ENCODE measurements around the gene SNCA.

The SNCA gene

DNA sequence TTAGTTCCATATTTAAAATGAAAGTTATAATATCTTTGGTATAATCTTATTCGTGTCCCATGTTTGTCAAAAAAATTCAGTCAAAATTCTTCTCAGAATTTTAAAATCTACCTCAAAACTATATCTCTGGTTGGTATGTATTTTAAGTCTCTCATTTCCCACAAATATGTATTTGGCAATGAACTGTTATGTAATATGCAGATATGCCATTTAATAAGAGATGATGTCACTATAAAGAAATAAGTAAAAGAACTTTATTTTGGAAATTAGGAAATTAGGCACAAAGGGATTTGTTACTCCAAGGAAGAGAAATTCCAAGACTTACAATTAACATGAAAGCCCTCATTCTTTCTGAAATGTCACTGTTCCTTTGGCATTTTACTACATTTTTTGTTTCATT, 15.3 kb downstream of the SNCA start:
- Histone ChIP-seq H3K27ac (ENCODE audit: insufficient read depth, low read length, poor library complexity, severe bottlenecking) (no peak overlapping the region), H3K4me1 (ENCODE audit: control insufficient read depth, insufficient read depth, low read length, poor library complexity, severe bottlenecking) (no peaks in the 10 kb centered on the region), H3K36me3 (ENCODE audit: control insufficient read depth, insufficient read depth, low read length) (no peaks in the 10 kb centered on the region), H3K27me3 (replicated peaks; ENCODE audit: control insufficient read depth, insufficient read depth, low read length, poor library complexity, severe bottlenecking) (no peaks in the 10 kb centered on the region), H3K9me3 (ENCODE audit: control insufficient read depth, low read length) (no peaks in the 10 kb centered on the region), H3K4me3 (ENCODE audit: insufficient read depth, low read depth, low read length, poor library complexity, severe bottlenecking) (no peak overlapping the region)
- DNase-seq: no peak

DNA sequence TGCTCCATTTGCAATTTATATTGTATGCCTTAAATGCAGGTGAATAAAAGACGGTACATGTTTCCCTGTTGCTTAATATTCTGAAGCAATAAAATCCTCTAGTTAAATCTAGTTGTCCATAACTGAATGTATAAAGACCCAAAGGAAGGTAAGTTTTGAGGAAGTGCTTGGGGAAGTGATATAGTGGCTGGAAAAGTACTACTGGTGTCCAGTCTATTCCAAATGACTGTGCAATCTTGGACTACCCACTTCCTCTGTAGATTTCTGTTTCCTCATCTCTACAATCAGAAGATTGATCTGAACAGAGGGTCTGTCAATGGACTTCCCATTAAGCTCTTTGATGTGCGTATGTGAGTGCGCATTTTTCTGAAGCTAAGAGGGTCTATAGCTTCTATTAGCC, 17.0 kb downstream of the SNCA start:
- H3K27ac ChIP-seq (ENCODE audit: insufficient read depth, low read length, poor library complexity, severe bottlenecking): no peak overlapping the region
- DNase-seq: no peak
- H3K36me3 ChIP-seq (ENCODE audit: control insufficient read depth, insufficient read depth, low read length): no peaks in the 10 kb centered on the region

DNA sequence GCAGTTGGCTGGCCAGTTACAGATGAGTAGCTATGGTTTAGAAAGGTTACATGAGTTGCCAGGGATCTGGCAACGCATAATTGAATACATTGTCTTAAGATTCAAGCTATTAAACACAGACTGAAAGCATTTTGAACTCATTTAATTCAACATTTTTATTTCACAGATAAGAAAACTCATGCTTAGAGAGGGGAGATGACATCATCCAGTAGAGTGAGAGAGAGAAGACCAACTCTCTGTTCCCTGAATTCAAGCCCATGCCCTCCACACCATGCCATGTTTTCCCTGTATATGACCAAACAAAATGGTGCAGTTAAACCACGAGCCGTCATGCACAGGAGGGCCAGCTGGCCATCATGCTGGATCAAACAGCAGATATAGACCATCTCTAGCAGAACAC, 22.6 kb downstream of the SNCA start:
- Histone ChIP-seq H3K27ac (ENCODE audit: insufficient read depth, low read length, poor library complexity, severe bottlenecking) (no peak overlapping the region), H3K4me3 (ENCODE audit: insufficient read depth, low read depth, low read length, poor library complexity, severe bottlenecking) (no peak overlapping the region), H3K36me3 (ENCODE audit: control insufficient read depth, insufficient read depth, low read length) (no peaks in the 10 kb centered on the region), H3K9me3 (ENCODE audit: control insufficient read depth, low read length) (no peaks in the 10 kb centered on the region), H3K4me1 (ENCODE audit: control insufficient read depth, insufficient read depth, low read length, poor library complexity, severe bottlenecking) (no peaks in the 10 kb centered on the region), H3K27me3 (replicated peaks; ENCODE audit: control insufficient read depth, insufficient read depth, low read length, poor library complexity, severe bottlenecking) (no peaks in the 10 kb centered on the region)
- DNase-seq: no peak

More for the DNA sequence above, 17.0 kb downstream of the SNCA start:
- H3K9me3 ChIP-seq (ENCODE audit: control insufficient read depth, low read length): no peaks in the 10 kb centered on the region
- no peaks in the 10 kb centered on the region for H3K4me1 ChIP-seq (ENCODE audit: control insufficient read depth, insufficient read depth, low read length, poor library complexity, severe bottlenecking)
- H3K27me3 ChIP-seq (replicated peaks; ENCODE audit: control insufficient read depth, insufficient read depth, low read length, poor library complexity, severe bottlenecking): no peaks in the 10 kb centered on the region
- H3K4me3 ChIP-seq (ENCODE audit: insufficient read depth, low read depth, low read length, poor library complexity, severe bottlenecking): no peak overlapping the region

DNA sequence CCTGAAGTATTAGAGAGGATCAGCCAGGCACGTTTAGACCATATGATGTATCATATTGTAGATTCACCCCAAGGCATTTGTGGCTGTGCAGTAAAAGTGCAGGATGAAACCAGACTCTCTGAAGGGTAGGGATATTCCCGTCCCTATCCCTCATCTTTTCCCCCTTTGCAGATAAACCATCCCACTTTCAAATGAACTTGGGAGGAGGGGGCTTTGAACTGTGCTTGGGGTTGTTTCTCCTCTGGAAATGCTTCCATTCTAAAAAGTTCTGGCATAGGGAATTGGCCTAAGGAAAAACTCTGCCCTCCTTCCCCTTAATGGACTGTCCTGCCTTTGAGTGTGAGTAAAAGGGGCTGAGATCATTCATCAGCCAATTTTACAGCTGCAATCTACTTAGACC, 23.8 kb downstream of the SNCA start:
- Histone ChIP-seq H3K4me3 (ENCODE audit: insufficient read depth, low read depth, low read length, poor library complexity, severe bottlenecking) (no peak overlapping the region), H3K27ac (ENCODE audit: insufficient read depth, low read length, poor library complexity, severe bottlenecking) (no peak overlapping the region), H3K4me1 (ENCODE audit: control insufficient read depth, insufficient read depth, low read length, poor library complexity, severe bottlenecking) (no peaks in the 10 kb centered on the region), H3K36me3 (ENCODE audit: control insufficient read depth, insufficient read depth, low read length) (no peaks in the 10 kb centered on the region), H3K27me3 (replicated peaks; ENCODE audit: control insufficient read depth, insufficient read depth, low read length, poor library complexity, severe bottlenecking) (no peaks in the 10 kb centered on the region), H3K9me3 (ENCODE audit: control insufficient read depth, low read length) (no peaks in the 10 kb centered on the region)
- no peak for DNase-seq

DNA sequence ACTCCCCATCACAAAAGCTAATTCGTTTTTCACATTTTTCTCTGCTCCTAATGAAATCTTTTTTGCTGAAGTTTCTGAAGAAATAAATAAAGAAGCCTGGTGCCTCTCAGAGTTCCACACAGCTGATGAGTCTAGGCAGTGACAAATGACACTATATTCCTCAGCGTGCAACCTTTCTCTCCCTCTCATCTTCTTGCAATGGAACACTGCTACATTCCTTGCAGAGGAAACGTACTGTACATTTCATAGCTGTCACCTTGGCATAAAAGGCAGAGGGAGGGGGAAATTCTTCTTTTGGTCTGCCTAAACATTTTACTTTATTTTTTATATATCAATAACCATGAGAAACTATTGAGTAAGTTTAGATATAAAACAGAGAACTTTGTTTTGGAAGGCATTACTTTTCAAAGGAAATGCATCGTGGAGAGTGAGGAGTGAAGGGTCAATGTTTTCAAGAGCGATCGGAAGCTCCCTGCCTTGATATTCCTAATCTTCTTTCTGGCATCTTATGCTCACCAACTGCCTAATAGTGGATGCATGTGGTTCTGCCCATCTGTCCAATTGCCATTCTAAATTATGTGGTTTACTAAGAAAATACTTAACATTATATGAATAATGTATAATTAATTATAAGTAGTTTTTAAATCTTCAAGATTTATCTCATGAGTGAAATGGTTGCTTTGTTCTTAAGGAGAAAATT, 29.4 kb downstream of the SNCA start:
- H3K9me3 ChIP-seq (ENCODE audit: control insufficient read depth, low read length): no peaks in the 10 kb centered on the region

DNA sequence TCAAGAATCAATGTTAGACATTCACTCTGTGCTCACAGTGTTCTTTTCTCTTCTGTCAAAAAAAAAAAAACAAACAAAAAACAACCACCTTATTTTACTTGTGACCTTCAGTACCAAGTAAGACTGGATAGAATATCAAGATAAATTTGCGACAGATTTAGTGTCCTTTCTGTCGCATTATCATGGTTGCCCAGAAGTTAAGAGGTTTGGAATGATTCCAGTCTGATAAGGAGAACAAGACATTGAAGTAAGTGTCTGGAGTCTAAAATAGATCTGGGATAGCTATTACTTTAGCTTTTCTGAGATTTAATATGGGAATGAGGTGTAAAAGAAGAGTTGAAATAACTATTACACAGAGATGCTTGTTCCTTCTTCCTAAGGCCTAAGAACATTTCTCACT, 31.7 kb downstream of the SNCA start:
- Histone ChIP-seq H3K4me3 (ENCODE audit: insufficient read depth, low read depth, low read length, poor library complexity, severe bottlenecking) (no peak overlapping the region), H3K9me3 (ENCODE audit: control insufficient read depth, low read length) (no peaks in the 10 kb centered on the region), H3K27me3 (replicated peaks; ENCODE audit: control insufficient read depth, insufficient read depth, low read length, poor library complexity, severe bottlenecking) (no peaks in the 10 kb centered on the region), H3K36me3 (ENCODE audit: control insufficient read depth, insufficient read depth, low read length) (no peaks in the 10 kb centered on the region), H3K27ac (ENCODE audit: insufficient read depth, low read length, poor library complexity, severe bottlenecking) (no peak overlapping the region), H3K4me1 (ENCODE audit: control insufficient read depth, insufficient read depth, low read length, poor library complexity, severe bottlenecking) (no peaks in the 10 kb centered on the region)
- no peak for DNase-seq

More for the DNA sequence above, 29.4 kb downstream of the SNCA start:
- no peaks in the 10 kb centered on the region for H3K27me3 ChIP-seq (replicated peaks; ENCODE audit: control insufficient read depth, insufficient read depth, low read length, poor library complexity, severe bottlenecking)
- no peak for DNase-seq
- H3K4me3 ChIP-seq (ENCODE audit: insufficient read depth, low read depth, low read length, poor library complexity, severe bottlenecking): no peak overlapping the region
- H3K4me1 ChIP-seq (ENCODE audit: control insufficient read depth, insufficient read depth, low read length, poor library complexity, severe bottlenecking): no peaks in the 10 kb centered on the region
- no peak overlapping the region for H3K27ac ChIP-seq (ENCODE audit: insufficient read depth, low read length, poor library complexity, severe bottlenecking)
- no peaks in the 10 kb centered on the region for H3K36me3 ChIP-seq (ENCODE audit: control insufficient read depth, insufficient read depth, low read length)

DNA sequence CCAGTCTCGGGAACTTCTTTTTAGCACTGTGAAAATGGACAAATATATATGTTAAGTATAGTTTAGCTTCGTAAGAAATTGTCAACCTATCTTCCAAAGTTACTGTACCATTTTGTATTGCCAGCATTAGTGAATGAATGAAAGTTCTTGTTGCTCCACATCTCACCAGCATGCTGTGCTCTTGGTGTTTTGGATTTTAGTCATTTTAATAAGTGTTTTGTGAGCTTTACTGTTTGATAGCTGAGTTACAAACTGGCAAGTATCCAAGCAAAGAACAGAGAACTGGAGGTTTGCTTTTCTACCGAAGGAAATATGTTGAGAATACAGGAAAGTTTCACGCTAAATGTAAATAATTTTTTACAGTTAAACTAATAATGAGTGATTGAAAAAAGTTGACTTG, 33.0 kb downstream of the SNCA start:
- Histone ChIP-seq H3K4me1 (ENCODE audit: control insufficient read depth, insufficient read depth, low read length, poor library complexity, severe bottlenecking) (no peaks in the 10 kb centered on the region), H3K27ac (ENCODE audit: insufficient read depth, low read length, poor library complexity, severe bottlenecking) (no peak overlapping the region), H3K27me3 (replicated peaks; ENCODE audit: control insufficient read depth, insufficient read depth, low read length, poor library complexity, severe bottlenecking) (no peaks in the 10 kb centered on the region), H3K36me3 (ENCODE audit: control insufficient read depth, insufficient read depth, low read length) (no peaks in the 10 kb centered on the region), H3K4me3 (ENCODE audit: insufficient read depth, low read depth, low read length, poor library complexity, severe bottlenecking) (no peak overlapping the region), H3K9me3 (ENCODE audit: control insufficient read depth, low read length) (no peaks in the 10 kb centered on the region)
- DNase-seq: no peak

DNA sequence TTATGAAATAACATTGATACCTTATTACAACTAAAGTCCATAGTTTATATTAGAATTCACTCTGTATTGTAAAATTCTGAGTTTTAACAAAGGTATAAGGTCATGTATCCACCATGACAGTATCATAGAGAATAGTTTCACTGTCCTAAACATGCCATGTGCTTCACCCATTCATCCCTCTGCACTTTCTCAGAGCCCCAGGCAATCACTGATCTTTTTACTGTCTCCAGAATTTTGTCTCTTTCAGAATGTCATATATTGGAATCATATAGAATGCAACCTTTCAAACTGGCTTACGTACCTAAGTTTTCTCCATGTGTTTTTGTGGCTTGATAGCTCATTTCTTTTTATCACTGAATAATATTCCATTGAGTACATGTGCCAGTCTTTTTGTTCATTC, 33.9 kb downstream of the SNCA start:
- no peaks in the 10 kb centered on the region for H3K4me1 ChIP-seq (ENCODE audit: control insufficient read depth, insufficient read depth, low read length, poor library complexity, severe bottlenecking)
- no peaks in the 10 kb centered on the region for H3K27me3 ChIP-seq (replicated peaks; ENCODE audit: control insufficient read depth, insufficient read depth, low read length, poor library complexity, severe bottlenecking)
- DNase-seq: no peak
- H3K36me3 ChIP-seq (ENCODE audit: control insufficient read depth, insufficient read depth, low read length): no peaks in the 10 kb centered on the region
- no peak overlapping the region for H3K4me3 ChIP-seq (ENCODE audit: insufficient read depth, low read depth, low read length, poor library complexity, severe bottlenecking)
- no peaks in the 10 kb centered on the region for H3K9me3 ChIP-seq (ENCODE audit: control insufficient read depth, low read length)
- no peak overlapping the region for H3K27ac ChIP-seq (ENCODE audit: insufficient read depth, low read length, poor library complexity, severe bottlenecking)

DNA sequence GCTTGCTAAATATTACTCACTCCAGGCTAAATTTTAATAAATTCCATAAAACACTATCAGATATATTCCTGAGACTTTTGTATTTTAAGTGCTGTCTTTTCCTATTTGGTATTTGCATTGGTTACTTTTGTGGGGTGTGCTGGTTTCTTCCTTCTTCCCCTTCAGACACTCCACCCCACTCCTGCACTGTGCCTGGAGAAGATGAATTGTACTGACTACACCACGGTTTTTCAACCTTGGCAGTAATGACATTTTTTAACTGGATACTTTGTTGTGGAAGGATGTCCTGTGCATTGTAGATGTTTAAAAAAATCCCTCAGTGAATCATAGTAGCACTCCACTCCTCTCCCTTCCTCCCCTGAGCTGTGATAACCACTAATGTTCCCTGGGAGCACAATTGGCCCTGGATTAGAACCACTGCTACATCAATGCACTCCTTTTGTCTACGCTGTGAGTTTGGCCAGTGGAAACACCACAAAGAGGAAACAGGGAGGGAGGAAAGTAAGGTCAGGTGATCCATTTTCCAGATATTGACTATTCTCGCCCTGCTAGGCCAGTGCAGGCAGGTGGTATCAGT, 36.3 kb downstream of the SNCA start:
- H3K4me3 ChIP-seq (ENCODE audit: insufficient read depth, low read depth, low read length, poor library complexity, severe bottlenecking): no peak overlapping the region
- no peak overlapping the region for H3K27ac ChIP-seq (ENCODE audit: insufficient read depth, low read length, poor library complexity, severe bottlenecking)
- no peaks in the 10 kb centered on the region for H3K36me3 ChIP-seq (ENCODE audit: control insufficient read depth, insufficient read depth, low read length)
- no peaks in the 10 kb centered on the region for H3K27me3 ChIP-seq (replicated peaks; ENCODE audit: control insufficient read depth, insufficient read depth, low read length, poor library complexity, severe bottlenecking)
- H3K4me1 ChIP-seq (ENCODE audit: control insufficient read depth, insufficient read depth, low read length, poor library complexity, severe bottlenecking): no peaks in the 10 kb centered on the region
- H3K9me3 ChIP-seq (ENCODE audit: control insufficient read depth, low read length): no peaks in the 10 kb centered on the region
- DNase-seq: no peak

DNA sequence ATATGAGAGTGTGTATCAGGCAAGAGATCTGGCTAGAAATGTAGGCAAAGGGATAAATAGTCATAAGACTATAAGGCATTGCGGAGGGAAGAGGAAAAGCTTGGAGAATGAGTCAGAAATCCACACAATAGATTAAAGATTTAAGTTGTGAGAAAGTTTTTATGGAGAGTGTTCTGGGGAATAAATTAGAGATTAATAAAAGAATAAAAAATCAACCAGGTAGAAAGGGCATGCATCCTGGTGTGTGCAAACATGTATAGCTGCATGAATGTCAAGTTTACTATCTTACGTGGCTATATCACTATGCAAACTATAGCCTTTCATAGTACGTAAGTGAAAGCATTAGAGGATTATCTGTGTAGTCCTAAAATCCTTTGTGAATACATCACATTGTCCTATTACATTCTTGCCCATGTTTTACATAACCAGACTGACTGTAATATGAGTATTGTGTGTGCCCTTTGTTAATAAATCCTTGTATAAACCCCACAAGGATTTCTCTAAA, 36.9 kb downstream of the SNCA start:
- no peak overlapping the region for H3K4me3 ChIP-seq (ENCODE audit: insufficient read depth, low read depth, low read length, poor library complexity, severe bottlenecking)
- H3K27me3 ChIP-seq (replicated peaks; ENCODE audit: control insufficient read depth, insufficient read depth, low read length, poor library complexity, severe bottlenecking): no peaks in the 10 kb centered on the region
- no peak for DNase-seq
- no peak overlapping the region for H3K27ac ChIP-seq (ENCODE audit: insufficient read depth, low read length, poor library complexity, severe bottlenecking)
- no peaks in the 10 kb centered on the region for H3K36me3 ChIP-seq (ENCODE audit: control insufficient read depth, insufficient read depth, low read length)
- H3K4me1 ChIP-seq (ENCODE audit: control insufficient read depth, insufficient read depth, low read length, poor library complexity, severe bottlenecking): no peaks in the 10 kb centered on the region
- H3K9me3 ChIP-seq (ENCODE audit: control insufficient read depth, low read length): no peaks in the 10 kb centered on the region

Data from effector memory CD4-positive, alpha-beta T cell (primary cell).